ENCODE data around the gene TAF1C. TPM values are rescaled to one million over a fixed set of nuclear protein-coding genes. Genes with fewer than 3 reads are reported as not detected.
"Not testable (repeated sequence)": the region's sequence is repeated elsewhere in the genome, so short reads cannot be mapped to it uniquely, and the experiment has no call there.

TAF1C gene, protein sequence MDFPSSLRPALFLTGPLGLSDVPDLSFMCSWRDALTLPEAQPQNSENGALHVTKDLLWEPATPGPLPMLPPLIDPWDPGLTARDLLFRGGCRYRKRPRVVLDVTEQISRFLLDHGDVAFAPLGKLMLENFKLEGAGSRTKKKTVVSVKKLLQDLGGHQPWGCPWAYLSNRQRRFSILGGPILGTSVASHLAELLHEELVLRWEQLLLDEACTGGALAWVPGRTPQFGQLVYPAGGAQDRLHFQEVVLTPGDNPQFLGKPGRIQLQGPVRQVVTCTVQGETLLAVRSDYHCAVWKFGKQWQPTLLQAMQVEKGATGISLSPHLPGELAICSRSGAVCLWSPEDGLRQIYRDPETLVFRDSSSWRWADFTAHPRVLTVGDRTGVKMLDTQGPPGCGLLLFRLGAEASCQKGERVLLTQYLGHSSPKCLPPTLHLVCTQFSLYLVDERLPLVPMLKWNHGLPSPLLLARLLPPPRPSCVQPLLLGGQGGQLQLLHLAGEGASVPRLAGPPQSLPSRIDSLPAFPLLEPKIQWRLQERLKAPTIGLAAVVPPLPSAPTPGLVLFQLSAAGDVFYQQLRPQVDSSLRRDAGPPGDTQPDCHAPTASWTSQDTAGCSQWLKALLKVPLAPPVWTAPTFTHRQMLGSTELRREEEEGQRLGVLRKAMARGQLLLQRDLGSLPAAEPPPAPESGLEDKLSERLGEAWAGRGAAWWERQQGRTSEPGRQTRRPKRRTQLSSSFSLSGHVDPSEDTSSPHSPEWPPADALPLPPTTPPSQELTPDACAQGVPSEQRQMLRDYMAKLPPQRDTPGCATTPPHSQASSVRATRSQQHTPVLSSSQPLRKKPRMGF
- 44.5 TPM for total RNA-seq
- long read RNA-seq, partial matches to known transcripts: 35 of 67 reads
- long read RNA-seq, other reads (novel, unspliced or antisense): 31 of 67 reads

- DNase-seq (ENCODE audit: low spot score): peak; percentile 97
Observed at GRCh38 chr16:84186685-84187437, at the start of gene TAF1C. Gene TAF1C (minus strand): TSS chr16:84187057. CDS start chr16:84184988, 2,069 bp downstream.

DNA sequence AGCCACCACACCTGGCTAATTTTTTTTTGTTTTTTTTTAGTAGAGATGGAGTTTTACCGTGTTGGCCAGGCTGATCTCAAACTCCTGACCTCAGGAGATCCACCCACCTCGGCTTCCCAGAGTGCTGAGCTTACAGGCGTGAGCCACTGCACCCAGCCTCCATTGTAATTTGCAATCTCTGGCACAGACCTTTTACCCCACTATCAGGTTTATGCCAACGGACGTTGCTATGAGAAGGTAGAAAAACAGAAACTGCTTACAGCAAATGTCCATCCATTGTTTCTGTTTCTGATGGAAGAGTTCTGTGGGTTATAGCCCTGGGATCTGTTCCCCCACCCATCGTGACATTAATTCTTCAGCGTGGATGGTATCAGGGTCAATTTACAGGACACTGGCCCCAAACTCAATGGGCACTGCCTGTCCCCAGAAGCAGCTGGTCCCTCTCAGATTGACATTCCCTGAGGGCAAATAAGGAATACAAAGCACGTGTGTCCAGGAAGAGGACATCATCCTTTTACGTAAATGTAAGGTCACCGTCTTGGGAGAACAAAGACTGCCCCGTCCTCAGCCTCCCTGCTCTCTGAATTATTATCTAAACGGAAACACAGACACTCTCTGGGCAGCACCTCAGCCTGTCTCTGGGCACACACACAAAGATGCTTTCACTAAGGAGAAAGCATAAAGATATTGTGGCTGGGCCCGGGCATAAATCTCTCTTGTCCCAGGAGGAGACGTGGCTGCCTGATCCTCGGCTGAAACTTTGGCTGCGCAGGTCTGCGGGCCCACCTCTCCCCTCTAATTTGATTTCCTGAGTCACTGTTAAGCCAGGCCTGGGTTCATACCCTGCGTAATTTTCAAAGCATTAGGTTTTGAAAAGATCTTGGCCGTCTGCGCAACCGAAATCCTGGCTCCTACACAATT lies 47.7 kb upstream of the TAF1C start:
- no peak for DNase-seq (ENCODE audit: low spot score)

- no peak for DNase-seq (ENCODE audit: low spot score)
Observed at GRCh38 chr16:84233748-84234147, 46.9 kb upstream of the TAF1C start.

DNA sequence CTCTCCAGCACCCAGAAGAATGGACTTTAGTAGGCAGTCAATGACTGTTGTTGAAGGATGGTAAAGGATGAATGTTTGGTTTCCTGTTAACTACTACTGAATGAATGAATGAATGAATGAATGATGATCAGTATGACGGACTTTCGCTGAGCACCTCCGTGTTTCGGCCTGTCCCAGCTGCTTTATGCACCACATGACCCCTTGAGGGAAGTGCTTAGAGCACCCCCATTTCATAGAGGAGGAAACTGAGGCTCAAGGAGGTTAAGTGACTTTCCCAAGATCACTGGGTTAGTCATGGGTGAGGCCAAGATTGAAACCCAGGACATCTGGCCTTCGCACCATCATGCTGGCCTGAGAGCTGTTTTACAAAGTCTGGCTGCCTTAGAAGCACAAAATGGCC lies 46.1 kb upstream of the TAF1C start:
- no peak for DNase-seq (ENCODE audit: low spot score)

GRCh38 chr16:84232060-84232459 lies 45.2 kb upstream of the TAF1C start:
- no peak for DNase-seq (ENCODE audit: low spot score)

GRCh38 chr16:84229471-84229870 lies 42.6 kb upstream of the TAF1C start:
- no peak for DNase-seq (ENCODE audit: low spot score)

DNA sequence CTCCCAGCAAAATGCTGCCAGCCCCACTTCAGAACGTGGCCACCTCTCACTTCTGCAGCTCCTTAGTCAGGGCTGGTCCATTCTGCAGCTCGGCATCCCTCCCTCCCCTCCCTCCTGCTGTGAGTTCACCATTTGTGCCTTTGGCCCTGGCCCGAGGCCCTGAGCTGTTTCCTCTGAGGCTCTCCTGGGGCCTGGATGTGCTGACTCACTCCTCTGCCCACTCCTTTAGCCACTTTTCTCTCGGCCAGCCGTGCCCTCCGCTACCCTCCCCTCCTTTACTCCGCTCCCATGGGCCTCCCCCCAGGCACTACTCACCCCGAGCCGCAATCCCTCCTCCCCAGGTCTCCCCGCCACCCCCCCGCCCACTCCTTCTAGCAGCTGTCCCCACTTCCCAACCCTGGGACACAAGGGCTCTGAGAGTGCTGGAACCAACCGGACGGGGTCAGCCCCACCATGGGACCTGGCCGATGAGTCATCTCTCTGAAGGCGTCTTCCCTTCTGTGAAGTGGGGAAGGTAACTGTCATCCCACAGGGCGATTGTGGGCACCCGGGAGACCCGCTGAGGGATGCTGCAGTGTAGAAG lies 41.5 kb upstream of the TAF1C start:
- no peak for DNase-seq (ENCODE audit: low spot score)

DNA sequence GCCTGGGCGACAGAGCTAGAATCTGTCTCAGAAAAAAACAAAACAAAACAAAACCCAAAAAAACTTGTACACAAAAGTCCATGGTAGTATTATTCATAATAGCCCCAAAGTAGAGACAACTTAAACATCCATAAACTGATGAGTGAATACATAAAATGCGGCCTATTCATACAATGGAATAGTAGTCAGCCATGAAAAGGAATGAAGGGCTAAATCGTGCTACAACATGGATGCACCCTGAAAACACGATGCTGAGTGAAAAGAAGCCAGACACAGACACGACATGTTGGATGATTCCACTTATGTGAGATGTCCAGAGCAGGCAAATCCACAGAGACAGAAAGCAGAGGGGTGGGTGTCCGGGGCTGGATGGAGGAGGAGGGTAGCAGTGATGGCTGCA lies 40.7 kb upstream of the TAF1C start:
- DNase-seq (ENCODE audit: low spot score): no peak

DNA sequence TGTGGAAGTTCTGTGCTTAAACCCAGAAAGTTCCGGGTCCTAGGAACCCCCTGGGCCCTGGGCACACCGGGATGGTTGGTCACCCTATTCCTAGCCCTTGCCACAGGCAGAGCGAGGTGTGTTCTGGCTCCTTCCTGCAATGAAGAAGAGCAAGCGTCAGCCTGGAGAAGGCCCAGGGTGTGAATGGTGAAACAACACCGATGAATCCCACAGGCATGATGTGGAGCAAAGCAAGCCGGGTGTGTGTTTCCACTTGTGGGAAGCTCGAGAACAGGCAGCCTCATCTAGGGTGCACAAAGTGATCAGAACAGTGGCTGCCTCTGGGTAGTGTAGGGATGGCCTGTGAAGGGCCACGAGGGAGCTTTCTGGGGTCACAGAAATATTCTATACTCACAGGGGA lies 39.2 kb upstream of the TAF1C start:
- no peak for DNase-seq (ENCODE audit: low spot score)

DNA sequence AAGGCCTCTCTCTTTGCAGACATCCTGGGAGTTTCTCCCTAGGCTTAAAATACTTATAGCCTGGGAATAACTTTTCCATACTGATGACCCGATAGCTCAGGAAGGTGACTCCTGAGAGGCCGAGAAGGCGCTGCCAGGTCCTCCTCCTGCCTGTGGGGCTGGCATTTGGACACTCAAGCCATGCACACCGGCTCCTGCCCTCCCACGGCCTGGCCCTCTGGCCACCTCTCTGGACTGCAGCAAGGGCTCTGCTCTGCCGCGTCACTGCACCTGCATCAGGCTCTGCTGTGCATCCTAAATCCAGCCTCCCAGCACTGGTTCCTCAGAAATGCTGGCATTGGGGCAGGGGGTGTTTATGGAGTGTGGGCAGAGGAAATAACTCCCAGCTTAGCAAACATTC lies 38.7 kb upstream of the TAF1C start:
- no peak for DNase-seq (ENCODE audit: low spot score)

GRCh38 chr16:84225126-84225525 lies 38.3 kb upstream of the TAF1C start:
- no peak for DNase-seq (ENCODE audit: low spot score)

DNA sequence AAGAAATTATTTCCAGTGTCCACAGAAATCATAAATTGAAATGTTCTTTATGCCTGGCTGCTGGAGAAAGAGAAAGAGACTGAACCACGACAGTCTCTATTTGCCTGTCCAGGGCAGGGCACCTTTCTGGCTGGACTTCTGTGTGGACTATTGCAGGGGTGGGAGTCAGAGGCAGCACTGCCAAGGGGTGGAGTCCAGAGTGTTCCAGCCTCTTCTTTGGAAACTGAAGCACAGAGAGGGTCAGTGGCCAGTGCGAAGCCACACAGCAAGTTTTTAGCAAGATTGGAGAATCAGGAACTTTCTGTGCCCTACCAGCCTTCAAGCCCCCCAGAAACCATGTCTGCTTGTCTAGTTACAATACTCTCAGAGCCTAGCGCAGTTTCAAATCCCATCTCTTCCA lies 37.7 kb upstream of the TAF1C start:
- DNase-seq (ENCODE audit: low spot score): no peak

DNA sequence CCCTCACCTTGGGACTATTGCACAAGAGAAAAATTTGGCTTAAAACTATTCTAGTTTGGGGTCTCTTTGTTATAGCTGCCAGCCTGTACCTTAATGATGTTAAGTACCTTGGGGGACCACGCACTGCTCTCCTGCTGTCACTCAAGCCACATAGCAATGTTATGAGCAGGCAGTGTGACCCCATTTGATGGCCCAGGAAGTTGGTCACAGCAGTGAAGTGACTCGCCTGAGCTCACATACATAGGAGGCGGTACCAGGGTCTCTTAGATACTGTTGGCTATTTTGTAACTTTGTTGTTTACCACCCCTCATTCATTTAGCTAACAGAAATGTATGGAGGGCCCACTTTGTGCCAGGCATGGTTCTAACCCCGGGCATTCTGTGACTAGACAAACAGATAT lies 36.6 kb upstream of the TAF1C start:
- no peak for DNase-seq (ENCODE audit: low spot score)

DNA sequence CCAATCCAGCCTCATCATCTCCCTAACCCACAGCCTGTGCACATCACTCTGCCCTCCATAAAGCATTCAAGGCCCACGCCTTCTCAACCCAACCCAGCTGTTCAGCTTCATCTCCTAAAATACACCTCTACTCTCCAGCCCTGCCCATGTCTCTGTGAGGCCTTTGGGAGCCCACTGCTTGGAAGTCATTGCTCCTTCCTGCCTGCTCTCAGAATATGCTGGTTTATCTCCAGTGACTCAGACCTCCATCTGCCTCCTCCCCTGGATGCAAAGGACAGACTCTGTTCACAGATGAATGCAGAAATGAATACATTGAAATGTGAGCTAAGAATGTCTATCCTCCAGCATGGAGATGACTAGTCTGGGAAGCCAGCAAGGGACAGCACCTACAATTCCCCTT lies 34.0 kb upstream of the TAF1C start:
- no peak for DNase-seq (ENCODE audit: low spot score)

GRCh38 chr16:84218956-84219355 lies 32.1 kb upstream of the TAF1C start:
- DNase-seq (ENCODE audit: low spot score): no peak

GRCh38 chr16:84218176-84218823 lies 31.4 kb upstream of the TAF1C start:
- DNase-seq (ENCODE audit: low spot score): no peak

DNA sequence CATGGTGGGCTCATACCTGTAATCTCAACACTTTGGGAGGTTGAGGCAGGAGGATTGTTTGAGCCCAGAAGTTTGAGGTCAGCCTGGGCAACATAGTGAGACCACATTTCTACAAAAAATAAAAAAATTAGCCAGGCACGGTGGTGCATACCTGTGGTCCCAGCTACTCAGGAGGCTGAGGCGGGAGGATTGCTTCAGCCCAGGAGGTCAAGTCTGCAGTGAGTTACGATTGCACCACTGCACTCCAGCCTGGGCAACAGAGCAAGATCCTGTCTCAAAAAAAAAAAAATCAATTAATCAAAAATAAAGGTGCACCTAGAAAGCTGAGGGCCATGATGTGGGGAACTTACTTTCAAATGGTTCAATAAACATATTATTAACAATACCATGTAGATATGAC lies 29.3 kb upstream of the TAF1C start:
- DNase-seq (ENCODE audit: low spot score): not testable (repeated sequence)

GRCh38 chr16:84215531-84215930 lies 28.7 kb upstream of the TAF1C start:
- no peak for DNase-seq (ENCODE audit: low spot score)

DNA sequence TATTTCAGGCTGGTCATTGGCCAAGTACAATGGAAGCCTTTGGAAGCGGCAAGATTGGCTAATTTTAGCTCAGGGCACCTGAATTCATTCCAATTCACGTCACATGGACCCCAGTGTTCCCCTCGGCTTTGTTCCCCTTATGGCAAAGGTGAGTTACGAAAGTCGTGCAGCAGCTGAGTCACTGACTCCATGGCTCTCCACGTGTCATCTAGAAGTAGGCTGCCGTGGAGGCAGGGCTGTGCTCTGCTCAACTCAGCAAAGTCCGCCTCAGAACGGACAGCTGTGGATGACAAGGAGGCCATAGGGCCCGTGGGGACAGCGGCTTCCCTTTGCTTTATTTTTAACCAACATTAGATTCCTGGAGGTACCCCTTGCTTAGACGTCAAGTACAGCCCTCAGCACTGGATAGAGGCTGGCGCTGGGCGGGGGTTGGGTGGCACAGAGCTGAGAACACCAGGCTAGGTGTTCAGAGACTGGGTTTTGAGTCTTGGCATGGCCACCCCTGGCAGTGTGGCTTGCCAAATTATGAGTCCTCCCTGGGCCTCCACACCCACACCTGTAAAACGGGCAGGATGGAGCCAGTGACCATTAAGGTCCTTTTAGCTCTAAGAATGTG lies 27.7 kb upstream of the TAF1C start:
- no peak for DNase-seq (ENCODE audit: low spot score)
